Measurements from ENCODE around the gene DEPDC5. TPM values are rescaled to one million over a fixed set of nuclear protein-coding genes. Genes with fewer than 3 reads are reported as not detected.

Gene DEPDC5
- total and polyA plus RNA-seq, 9 of the 15 experiments (the other 6 are each of a cell fraction or from before 2014, with no cell fraction given), result 2.3 to 12.3 (median 10.7) TPM

GRCh38 chr22:31753634-31754501 lies at the start of gene DEPDC5 (continued):
- TF ChIP-seq, protein P1, sequence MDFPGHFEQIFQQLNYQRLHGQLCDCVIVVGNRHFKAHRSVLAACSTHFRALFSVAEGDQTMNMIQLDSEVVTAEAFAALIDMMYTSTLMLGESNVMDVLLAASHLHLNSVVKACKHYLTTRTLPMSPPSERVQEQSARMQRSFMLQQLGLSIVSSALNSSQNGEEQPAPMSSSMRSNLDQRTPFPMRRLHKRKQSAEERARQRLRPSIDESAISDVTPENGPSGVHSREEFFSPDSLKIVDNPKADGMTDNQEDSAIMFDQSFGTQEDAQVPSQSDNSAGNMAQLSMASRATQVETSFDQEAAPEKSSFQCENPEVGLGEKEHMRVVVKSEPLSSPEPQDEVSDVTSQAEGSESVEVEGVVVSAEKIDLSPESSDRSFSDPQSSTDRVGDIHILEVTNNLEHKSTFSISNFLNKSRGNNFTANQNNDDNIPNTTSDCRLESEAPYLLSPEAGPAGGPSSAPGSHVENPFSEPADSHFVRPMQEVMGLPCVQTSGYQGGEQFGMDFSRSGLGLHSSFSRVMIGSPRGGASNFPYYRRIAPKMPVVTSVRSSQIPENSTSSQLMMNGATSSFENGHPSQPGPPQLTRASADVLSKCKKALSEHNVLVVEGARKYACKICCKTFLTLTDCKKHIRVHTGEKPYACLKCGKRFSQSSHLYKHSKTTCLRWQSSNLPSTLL (IDR thresholded peaks at IDR 0.05), result no peak
- TF ChIP-seq ZNF740 (CRISPR knock-in tag; IDR thresholded peaks at IDR 0.05) (peak; percentile 78), ZNF740 (tag; IDR thresholded peaks at IDR 0.05) (no peak), CHCHD3 (CRISPR knock-in tag; IDR thresholded peaks at IDR 0.05) (no peak), KDM4B (IDR thresholded peaks at IDR 0.05; ENCODE audit: borderline replicate concordance in 2 of 2, low read depth in 1 of 2) (no peak), HDGF (IDR thresholded peaks at IDR 0.05) (0 out of 2 replicates have a peak, but pooled peaks have one; percentile 33), MYNN (IDR thresholded peaks at IDR 0.05) (no peak), MYNN (CRISPR knock-in tag; IDR thresholded peaks at IDR 0.05) (no peak), FOXK2 (conservative IDR thresholded peaks at IDR 0.05 in 1 of 2, IDR thresholded peaks at IDR 0.05 in 1 of 2; ENCODE audit: low read depth in 2 of 2) (no peak), MED1 (CRISPR knock-in tag; IDR thresholded peaks at IDR 0.05; ENCODE audit: borderline replicate concordance) (no peak), CHD1 (IDR thresholded peaks at IDR 0.05; ENCODE audit: low read length) (peak; percentile 48), PRPF4 (IDR thresholded peaks at IDR 0.05; ENCODE audit: insufficient read depth, low read depth, low read length, poor library complexity, severe bottlenecking) (no peak), GTF2F1 (IDR thresholded peaks at IDR 0.05; ENCODE audit: low read depth, low read length) (no peak), ZC3H4 (CRISPR knock-in tag; IDR thresholded peaks at IDR 0.05; ENCODE audit: borderline replicate concordance) (peak; percentile 42; the same call in 1 of the 2 replicates), MCM2 (IDR thresholded peaks at IDR 0.05; ENCODE audit: low read depth) (no peak), CBX5 (IDR thresholded peaks at IDR 0.05; ENCODE audit: borderline replicate concordance, low read depth) (no peak)
- TF ChIP-seq, protein P2, sequence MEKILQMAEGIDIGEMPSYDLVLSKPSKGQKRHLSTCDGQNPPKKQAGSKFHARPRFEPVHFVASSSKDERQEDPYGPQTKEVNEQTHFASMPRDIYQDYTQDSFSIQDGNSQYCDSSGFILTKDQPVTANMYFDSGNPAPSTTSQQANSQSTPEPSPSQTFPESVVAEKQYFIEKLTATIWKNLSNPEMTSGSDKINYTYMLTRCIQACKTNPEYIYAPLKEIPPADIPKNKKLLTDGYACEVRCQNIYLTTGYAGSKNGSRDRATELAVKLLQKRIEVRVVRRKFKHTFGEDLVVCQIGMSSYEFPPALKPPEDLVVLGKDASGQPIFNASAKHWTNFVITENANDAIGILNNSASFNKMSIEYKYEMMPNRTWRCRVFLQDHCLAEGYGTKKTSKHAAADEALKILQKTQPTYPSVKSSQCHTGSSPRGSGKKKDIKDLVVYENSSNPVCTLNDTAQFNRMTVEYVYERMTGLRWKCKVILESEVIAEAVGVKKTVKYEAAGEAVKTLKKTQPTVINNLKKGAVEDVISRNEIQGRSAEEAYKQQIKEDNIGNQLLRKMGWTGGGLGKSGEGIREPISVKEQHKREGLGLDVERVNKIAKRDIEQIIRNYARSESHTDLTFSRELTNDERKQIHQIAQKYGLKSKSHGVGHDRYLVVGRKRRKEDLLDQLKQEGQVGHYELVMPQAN (IDR thresholded peaks at IDR 0.05; ENCODE audit: borderline replicate concordance), result 0 out of 2 replicates have a peak, but pooled peaks have one; percentile 12
- TF ChIP-seq, protein P3, sequence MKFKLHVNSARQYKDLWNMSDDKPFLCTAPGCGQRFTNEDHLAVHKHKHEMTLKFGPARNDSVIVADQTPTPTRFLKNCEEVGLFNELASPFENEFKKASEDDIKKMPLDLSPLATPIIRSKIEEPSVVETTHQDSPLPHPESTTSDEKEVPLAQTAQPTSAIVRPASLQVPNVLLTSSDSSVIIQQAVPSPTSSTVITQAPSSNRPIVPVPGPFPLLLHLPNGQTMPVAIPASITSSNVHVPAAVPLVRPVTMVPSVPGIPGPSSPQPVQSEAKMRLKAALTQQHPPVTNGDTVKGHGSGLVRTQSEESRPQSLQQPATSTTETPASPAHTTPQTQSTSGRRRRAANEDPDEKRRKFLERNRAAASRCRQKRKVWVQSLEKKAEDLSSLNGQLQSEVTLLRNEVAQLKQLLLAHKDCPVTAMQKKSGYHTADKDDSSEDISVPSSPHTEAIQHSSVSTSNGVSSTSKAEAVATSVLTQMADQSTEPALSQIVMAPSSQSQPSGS (CRISPR knock-in tag; IDR thresholded peaks at IDR 0.05), result no peak
- TF ChIP-seq, protein P4, sequence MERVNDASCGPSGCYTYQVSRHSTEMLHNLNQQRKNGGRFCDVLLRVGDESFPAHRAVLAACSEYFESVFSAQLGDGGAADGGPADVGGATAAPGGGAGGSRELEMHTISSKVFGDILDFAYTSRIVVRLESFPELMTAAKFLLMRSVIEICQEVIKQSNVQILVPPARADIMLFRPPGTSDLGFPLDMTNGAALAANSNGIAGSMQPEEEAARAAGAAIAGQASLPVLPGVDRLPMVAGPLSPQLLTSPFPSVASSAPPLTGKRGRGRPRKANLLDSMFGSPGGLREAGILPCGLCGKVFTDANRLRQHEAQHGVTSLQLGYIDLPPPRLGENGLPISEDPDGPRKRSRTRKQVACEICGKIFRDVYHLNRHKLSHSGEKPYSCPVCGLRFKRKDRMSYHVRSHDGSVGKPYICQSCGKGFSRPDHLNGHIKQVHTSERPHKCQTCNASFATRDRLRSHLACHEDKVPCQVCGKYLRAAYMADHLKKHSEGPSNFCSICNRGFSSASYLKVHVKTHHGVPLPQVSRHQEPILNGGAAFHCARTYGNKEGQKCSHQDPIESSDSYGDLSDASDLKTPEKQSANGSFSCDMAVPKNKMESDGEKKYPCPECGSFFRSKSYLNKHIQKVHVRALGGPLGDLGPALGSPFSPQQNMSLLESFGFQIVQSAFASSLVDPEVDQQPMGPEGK (CRISPR knock-in tag; IDR thresholded peaks at IDR 0.05; ENCODE audit: borderline replicate concordance), result no peak

All from K562 (cell line).